Type B pancreatic cell (in vitro differentiated cells): ENCODE measurements around the gene EHBP1. TPM values are rescaled to one million over a fixed set of nuclear protein-coding genes. Genes with fewer than 3 reads are reported as not detected.

Experiments
- DNase-seq: peaks from one replicate; pipeline ENCODE4 v3.0.0; 2021; ENCODE audit warnings: mixed read lengths; ENCODE audit not compliant: unreplicated experiment; ENCODE audit errors: extremely low spot score
- H3K27ac Mint-ChIP-seq: 2 replicates; pipeline ENCODE4 v1.8.0; 2021; ENCODE audit warnings: mild to moderate bottlenecking, mixed read lengths
- H3K27me3 Mint-ChIP-seq: 2 replicates; pipeline ENCODE4 v1.8.0; 2021; ENCODE audit warnings: mixed read lengths
- H3K36me3 Mint-ChIP-seq: 2 replicates; pipeline ENCODE4 v1.8.0; 2021; ENCODE audit warnings: mixed read lengths
- H3K4me1 Mint-ChIP-seq: one replicate; pipeline ENCODE4 v1.8.0; 2021; ENCODE audit warnings: mixed read lengths; ENCODE audit not compliant: unreplicated experiment
- H3K4me3 Mint-ChIP-seq: 2 replicates; pipeline ENCODE4 v1.8.0; 2021; ENCODE audit warnings: mild to moderate bottlenecking, mixed read lengths
- H3K9me3 Mint-ChIP-seq: 2 replicates; pipeline ENCODE4 v1.8.0; 2021; ENCODE audit warnings: mixed read lengths
- CTCF ChIP-seq: fragments of 200-600 bp; sonication (generic); conservative IDR thresholded peaks from 2 replicates; pipeline ENCODE4 v1.5.0; 2021; ENCODE audit warnings: antibody characterized with exemption, mild to moderate bottlenecking
- total RNA-seq: library from RNA; stranded (reverse); gene quantifications from 2 replicates; pipeline ENCODE4 v1.2.1, GENCODE V29; 2021; ENCODE audit warnings: low replicate concordance

EHBP1 gene
- total RNA-seq, 1 donor from 2014 or later = 59.2 TPM

DNA sequence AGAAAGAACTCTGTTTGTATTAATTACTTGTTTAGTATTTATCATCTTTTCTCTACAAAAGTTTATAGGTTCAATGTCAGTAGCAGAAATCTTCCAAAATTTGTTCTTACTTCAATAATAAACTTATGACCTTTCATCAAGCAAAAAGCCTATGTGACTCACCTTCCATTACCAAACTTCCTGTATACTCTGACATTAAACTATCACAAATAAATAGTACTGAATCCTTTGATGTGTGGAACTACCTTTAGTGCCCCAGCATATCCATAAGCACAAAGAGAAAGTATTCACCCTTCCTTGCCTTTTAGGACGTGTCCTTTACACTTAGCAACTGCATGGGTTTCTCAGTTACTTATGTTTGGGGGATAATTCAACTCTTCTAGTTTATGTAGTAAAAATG lies 166.0 kb downstream of the EHBP1 start:
- Mint-ChIP-seq H3K27ac (no peak overlapping the region), H3K27me3 (no peaks in the 10 kb centered on the region), H3K9me3 (peaks cover 13% of the 10 kb centered on the region), H3K4me1 (no peaks in the 10 kb centered on the region), H3K4me3 (no peak overlapping the region), H3K36me3 (peaks cover 62% of the 10 kb centered on the region)
- TF ChIP-seq CTCF = no peak
- DNase-seq = no peak

DNA sequence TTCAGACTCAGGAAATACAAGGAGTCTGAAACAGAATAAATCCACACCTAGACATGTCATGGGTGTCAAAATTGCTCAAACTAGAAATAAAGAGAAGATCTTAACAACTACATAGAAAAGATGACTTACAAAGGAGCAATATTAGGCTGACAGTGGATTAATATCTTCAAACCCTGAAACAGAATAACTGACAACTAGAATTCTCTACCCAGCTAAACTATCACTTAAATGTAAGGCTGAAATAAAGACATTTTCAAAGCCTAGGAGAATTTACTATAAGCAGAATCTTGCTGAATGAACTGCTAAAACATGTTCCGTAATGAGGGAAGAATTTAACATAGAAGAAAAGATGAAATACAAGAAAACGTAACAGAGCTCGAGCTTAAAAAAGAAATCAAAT lies 168.1 kb downstream of the EHBP1 start:
- Mint-ChIP-seq H3K27me3 (no peaks in the 10 kb centered on the region), H3K4me1 (no peaks in the 10 kb centered on the region), H3K36me3 (peaks cover 71% of the 10 kb centered on the region), H3K4me3 (no peak overlapping the region), H3K9me3 (peaks cover 30% of the 10 kb centered on the region), H3K27ac (no peak overlapping the region)
- no peak for DNase-seq
- no peak for TF ChIP-seq CTCF

GRCh38 chr2:62874881-62875383 lies 169.4 kb downstream of the EHBP1 start:
- Mint-ChIP-seq H3K36me3 (peaks cover 76% of the 10 kb centered on the region), H3K4me1 (no peaks in the 10 kb centered on the region), H3K27ac (no peak overlapping the region), H3K27me3 (no peaks in the 10 kb centered on the region), H3K9me3 (peaks cover 30% of the 10 kb centered on the region), H3K4me3 (no peak overlapping the region)
- TF ChIP-seq CTCF = no peak
- DNase-seq = no peak

- DNase-seq = no peak
- Mint-ChIP-seq H3K9me3 (peaks cover 24% of the 10 kb centered on the region), H3K36me3 (peaks cover 47% of the 10 kb centered on the region), H3K4me1 (no peaks in the 10 kb centered on the region), H3K4me3 (no peak overlapping the region), H3K27ac (no peak overlapping the region), H3K27me3 (no peaks in the 10 kb centered on the region)
- no peak for TF ChIP-seq CTCF
These were observed 175.8 kb downstream of the EHBP1 start for GRCh38 chr2:62881162-62881795.

- TF ChIP-seq CTCF = no peak
- no peaks in the 10 kb centered on the region for H3K27me3 Mint-ChIP-seq
- no peak for DNase-seq
- peaks cover 6% of the 10 kb centered on the region for H3K9me3 Mint-ChIP-seq
- no peak overlapping the region for H3K27ac Mint-ChIP-seq
- H3K36me3 Mint-ChIP-seq = peaks cover 25% of the 10 kb centered on the region
- H3K4me1 Mint-ChIP-seq = no peaks in the 10 kb centered on the region
- no peak overlapping the region for H3K4me3 Mint-ChIP-seq
These were observed 178.1 kb downstream of the EHBP1 start for GRCh38 chr2:62883629-62884028.
